Adrenal gland (tissue), 5 donors: ENCODE results near the gene ST3GAL3.

Source experiments
- CTCF ChIP-seq, 6 experiments: fragments of 450-650 bp in 4 of 6; fragments of 200-600 bp in 2 of 6; sonication (generic) in 1 of 6; IDR thresholded peaks; 1 replicate in 5 of 6; 2 replicates in 1 of 6; pipeline versions ENCODE4 v1.5.1 to v1.8.0; 2016 to 2021; ENCODE audit warnings: antibody characterized with exemption in 6 of 6, mild to moderate bottlenecking in 2 of 6, moderate library complexity in 1 of 6
- POLR2A ChIP-seq, 2 donors: fragments of 450-650 bp; IDR thresholded peaks; one replicate each; pipeline ENCODE4 v1.6.1; 2017; ENCODE audit warnings: antibody characterized with exemption in 2 of 2, mild to moderate bottlenecking in 2 of 2, moderate library complexity in 1 of 2
- donor health status: DM: no; HTN: no; CAD: no.

- TF ChIP-seq CTCF (IDR thresholded peaks at IDR 0.05) (no peak), POLR2A (IDR thresholded peaks at IDR 0.05) (no peak)
These were observed 40.7 kb upstream of the ST3GAL3 start for GRCh38 chr1:43666608-43667007.
